ENCODE data around the gene CRIP2.

CRIP2 gene

DNA sequence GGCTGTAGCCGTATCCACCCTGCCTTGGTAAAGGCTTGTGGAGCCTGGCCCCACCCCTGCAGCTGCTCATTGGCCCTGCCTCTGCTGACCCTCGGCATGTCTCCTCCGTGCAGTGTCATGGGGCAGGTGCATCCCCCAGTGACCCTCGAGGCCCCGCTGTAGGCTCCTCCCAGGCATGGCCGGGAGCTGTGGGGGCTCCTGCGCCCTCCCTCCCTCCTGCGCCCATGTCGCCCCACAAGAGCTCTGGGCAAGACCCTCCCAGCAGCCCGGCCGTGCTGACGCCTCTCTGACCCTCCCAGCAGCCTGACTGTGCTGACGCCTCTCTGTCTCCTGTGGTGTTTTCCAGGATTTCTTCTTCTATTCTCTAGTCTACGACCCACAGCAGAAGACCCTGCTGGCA is 20.8 kb upstream of the CRIP2 start:
- DNase-seq (ENCODE audit: low read depth in 2 of 2): no peak
- TF ChIP-seq, protein P1, sequence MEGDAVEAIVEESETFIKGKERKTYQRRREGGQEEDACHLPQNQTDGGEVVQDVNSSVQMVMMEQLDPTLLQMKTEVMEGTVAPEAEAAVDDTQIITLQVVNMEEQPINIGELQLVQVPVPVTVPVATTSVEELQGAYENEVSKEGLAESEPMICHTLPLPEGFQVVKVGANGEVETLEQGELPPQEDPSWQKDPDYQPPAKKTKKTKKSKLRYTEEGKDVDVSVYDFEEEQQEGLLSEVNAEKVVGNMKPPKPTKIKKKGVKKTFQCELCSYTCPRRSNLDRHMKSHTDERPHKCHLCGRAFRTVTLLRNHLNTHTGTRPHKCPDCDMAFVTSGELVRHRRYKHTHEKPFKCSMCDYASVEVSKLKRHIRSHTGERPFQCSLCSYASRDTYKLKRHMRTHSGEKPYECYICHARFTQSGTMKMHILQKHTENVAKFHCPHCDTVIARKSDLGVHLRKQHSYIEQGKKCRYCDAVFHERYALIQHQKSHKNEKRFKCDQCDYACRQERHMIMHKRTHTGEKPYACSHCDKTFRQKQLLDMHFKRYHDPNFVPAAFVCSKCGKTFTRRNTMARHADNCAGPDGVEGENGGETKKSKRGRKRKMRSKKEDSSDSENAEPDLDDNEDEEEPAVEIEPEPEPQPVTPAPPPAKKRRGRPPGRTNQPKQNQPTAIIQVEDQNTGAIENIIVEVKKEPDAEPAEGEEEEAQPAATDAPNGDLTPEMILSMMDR (IDR thresholded peaks at IDR 0.05; ENCODE audit: low read depth, low read length): no peak
- no peak overlapping the region for H3K4me3 ChIP-seq (replicated peaks in 1 of 2; ENCODE audit: low read depth in 2 of 2, low read length in 2 of 2)

DNA sequence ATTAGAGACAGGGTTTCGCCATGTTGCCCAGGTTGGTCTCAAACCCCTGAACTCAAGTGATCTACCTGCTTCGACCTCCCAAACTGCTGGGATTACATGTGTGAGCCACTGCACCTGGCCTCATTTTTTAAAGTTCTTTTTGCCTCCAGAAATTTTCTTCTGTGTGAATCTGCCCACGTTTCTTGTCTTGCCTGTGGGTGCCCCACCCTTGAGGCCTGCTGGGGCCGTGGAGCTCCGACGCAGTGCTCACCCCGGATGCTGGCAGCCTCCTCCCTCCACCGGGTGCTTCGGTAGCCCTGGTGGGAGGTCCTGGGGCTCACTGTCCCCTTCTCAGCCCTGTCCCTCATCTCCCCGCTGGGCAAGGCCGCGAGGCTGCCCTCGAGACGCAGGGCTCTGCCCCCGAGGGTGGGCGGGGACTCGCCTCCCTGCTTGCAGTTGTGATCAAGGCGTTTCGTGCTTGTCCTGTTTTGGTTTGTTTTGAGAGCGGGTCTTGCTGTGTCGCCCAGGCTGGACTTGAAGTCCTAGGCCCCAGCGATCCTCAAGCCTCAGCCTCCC is 19.5 kb upstream of the CRIP2 start:
- H3K4me3 ChIP-seq (replicated peaks in 1 of 2; ENCODE audit: low read depth in 2 of 2, low read length in 2 of 2): no peak overlapping the region
- TF ChIP-seq, protein P1 (IDR thresholded peaks at IDR 0.05; ENCODE audit: low read depth, low read length): no peak
- no peak for DNase-seq (ENCODE audit: low read depth in 2 of 2)

DNA sequence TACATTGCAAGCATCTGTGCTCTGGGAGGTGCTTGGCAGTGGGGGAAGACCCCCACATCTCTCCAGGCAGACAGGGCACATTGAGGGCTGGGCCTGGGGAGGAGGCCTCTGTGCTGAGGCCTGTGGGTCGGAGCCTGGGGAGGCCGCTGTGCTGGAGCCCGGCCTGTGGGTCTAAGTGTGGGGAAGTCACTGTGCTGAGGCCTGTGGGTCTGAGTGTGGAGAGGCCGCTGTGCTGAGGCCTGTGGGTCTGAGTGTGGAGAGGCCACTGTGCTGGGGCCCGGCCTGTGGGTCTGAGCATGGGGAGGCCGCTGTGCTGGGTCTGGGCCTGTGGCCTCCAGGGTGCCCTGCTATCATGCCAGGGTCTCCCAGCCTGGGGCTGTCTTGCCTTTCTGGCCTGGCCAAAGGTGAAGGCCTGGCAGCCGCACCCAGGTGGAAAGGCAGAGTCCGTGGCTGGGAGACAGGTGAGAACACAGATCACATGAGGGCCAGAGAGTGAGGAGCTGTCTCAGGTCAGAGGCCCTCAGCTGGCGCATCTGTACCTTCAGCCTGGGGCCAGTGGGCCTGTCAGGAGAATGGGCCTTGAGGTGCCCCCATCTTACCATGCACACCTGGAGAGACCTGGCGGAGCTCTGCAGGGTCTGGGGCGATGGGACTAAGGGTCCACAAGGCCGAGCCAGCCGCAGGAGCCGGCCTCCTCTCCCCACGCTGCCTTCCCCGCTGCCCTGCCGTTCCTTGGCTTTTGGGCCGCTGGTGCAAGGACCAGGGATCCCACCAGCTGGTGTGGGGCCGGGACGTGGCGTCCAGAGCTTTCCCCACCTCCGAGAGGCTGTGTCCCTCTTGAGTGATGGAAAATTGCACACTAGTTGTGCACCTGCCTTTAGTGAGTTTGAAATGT is 18.6 kb upstream of the CRIP2 start:
- TF ChIP-seq, protein P1 (IDR thresholded peaks at IDR 0.05; ENCODE audit: low read depth, low read length): no peak
- no peak overlapping the region for H3K4me3 ChIP-seq (replicated peaks in 1 of 2; ENCODE audit: low read depth in 2 of 2, low read length in 2 of 2)
- DNase-seq (ENCODE audit: low read depth in 2 of 2): no peak

DNA sequence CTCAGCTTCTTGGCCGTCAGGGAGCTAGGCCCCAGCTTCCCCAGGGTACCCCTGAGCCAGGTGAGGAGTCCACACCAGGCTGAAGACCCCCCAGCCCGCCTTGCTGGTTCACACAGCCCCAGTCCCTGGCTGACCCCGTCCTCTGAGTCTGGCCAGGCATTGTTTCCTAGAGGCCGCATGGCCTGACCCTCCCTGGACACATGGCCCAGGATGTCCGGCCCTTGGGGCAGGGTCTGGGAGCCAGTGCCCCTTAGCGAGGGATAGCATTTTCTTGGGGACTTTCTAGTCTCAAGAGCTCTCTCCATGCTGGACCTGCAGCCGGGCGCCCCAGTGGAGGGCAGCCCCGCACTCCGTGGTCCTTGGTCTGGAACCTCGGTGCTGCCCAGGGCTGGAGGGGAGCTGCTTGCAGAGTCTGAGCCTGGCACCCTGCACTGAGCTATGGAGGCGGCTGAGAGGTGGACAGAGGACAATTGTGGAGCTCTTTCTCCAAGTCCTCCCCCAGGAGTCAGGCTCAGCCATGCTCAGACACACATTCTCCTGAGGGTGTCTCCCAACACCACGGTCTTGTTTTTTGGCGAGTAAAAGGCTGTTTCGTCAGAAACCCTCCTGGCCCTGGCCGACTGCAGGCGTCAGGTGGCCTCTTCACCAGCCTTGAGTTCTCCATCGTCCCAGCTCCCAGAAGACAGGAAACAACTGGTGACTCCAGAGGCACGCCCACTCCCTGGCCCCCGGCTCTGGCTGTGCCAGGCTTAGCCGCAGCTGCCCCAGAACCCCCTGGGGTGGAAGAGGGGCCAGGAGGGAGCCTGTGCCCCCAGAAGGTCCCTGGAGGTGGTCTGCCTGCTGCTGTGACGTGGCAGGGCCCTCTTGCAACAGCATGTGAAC is 17.6 kb upstream of the CRIP2 start:
- no peak overlapping the region for H3K4me3 ChIP-seq (replicated peaks in 1 of 2; ENCODE audit: low read depth in 2 of 2, low read length in 2 of 2)
- peak in 1 of 2 donors; percentile 19 for DNase-seq (ENCODE audit: low read depth in 2 of 2)
- TF ChIP-seq, protein P1 (IDR thresholded peaks at IDR 0.05; ENCODE audit: low read depth, low read length): no peak

DNA sequence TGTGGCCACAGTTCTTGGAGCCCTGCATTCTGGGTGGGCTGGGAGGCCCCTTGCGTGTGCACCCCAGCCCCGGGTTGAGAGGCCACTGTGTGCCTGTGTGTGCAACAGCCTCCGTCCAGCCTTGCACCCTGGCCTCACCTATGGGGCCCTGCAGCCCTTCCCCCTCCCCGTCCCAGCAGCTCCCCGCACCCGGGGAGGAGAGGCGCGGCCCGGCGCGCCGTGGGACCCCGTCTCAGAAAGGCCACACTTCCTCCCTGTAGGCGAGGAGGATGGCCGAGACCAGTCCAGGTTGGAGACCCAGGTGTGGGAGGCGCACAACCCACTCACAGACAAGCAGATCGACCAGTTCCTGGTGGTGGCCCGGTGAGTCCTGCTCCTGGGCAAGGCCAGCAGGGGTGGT is 16.6 kb upstream of the CRIP2 start:
- TF ChIP-seq, protein P1 (IDR thresholded peaks at IDR 0.05; ENCODE audit: low read depth, low read length): no peak
- no peak overlapping the region for H3K4me3 ChIP-seq (replicated peaks in 1 of 2; ENCODE audit: low read depth in 2 of 2, low read length in 2 of 2)
- DNase-seq (ENCODE audit: low read depth in 2 of 2): no peak

DNA sequence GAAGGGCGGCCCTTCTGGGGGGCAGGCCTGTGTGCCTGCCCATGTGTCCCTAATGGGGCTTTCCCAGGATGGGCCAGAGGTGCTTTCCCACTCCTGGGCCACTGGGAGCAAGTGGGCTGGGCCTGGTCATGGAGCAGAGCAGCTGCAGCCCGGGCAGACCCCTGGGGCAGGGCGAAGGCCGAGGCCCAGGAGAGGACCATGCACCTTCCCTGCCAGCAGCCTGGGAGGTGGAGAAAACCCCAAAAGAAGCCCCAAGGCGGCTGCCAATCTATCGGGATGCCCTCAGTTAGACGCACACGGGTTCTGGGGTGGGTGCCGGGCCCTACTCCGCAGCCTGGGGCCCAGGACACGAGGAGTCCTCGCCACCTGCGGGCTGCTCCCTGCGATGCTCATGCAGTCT is 16.1 kb upstream of the CRIP2 start:
- no peak overlapping the region for H3K4me3 ChIP-seq (replicated peaks in 1 of 2; ENCODE audit: low read depth in 2 of 2, low read length in 2 of 2)
- no peak for DNase-seq (ENCODE audit: low read depth in 2 of 2)

More for the DNA sequence above, 16.1 kb upstream of the CRIP2 start:
- TF ChIP-seq, protein P1 (IDR thresholded peaks at IDR 0.05; ENCODE audit: low read depth, low read length): no peak

Measured in cardiac fibroblast (primary cell).